ENCODE results near the gene ULK4. TPM values are rescaled to one million over a fixed set of nuclear protein-coding genes. Genes with fewer than 3 reads are reported as not detected.

Gene ULK4
- total RNA-seq, 1 experiment from 2014 or later, result 6.3 TPM

- TF ChIP-seq RAD21 (IDR thresholded peaks at IDR 0.05; ENCODE audit: low read depth) (no peak), EZH2 (IDR thresholded peaks at IDR 0.05) (no peak), CEBPB (IDR thresholded peaks at IDR 0.05; ENCODE audit: low read depth) (no peak), CBX3 (IDR thresholded peaks at IDR 0.05; ENCODE audit: low read depth) (no peak), REST (IDR thresholded peaks at IDR 0.05; ENCODE audit: low read depth) (no peak), EZH2phosphoT487 (IDR thresholded peaks at IDR 0.05; ENCODE audit: borderline replicate concordance) (no peak), POLR2AphosphoS5 (IDR thresholded peaks at IDR 0.05; ENCODE audit: low read depth, low read length) (no peak), ZNF274 (IDR thresholded peaks at IDR 0.05; ENCODE audit: low read depth, low read length) (no peak), YY1 (IDR thresholded peaks at IDR 0.05; ENCODE audit: extremely low read depth, insufficient replicate concordance, low read depth, low read length) (no peak), TCF7L2 (IDR thresholded peaks at IDR 0.05; ENCODE audit: borderline replicate concordance, extremely low read depth, insufficient read depth, insufficient read length) (no peak), JUND (IDR thresholded peaks at IDR 0.05) (no peak)
- no peaks in the 10 kb centered on the region for H3K79me2 ChIP-seq (ENCODE audit: insufficient read depth, low read length)
- POLR2A ChIA-PET, result no interaction called here
- no peak for ATAC-seq
- RAD21 ChIA-PET (ENCODE audit: low non-redundant PET in 1 of 2, low total read pairs in 2 of 2, uncharacterized antibody in 2 of 2, unreplicated experiment in 2 of 2), result interaction anchor here in 1 of 2 experiments (0.6 kb wide), 1 partner anchor 332 kb away, joined by 12 read pairs; no protein-coding TSS in a partner anchor
- H3K4me2 ChIP-seq (ENCODE audit: low read length), result no peak overlapping the region
- no peak overlapping the region for H3K27ac ChIP-seq (ENCODE audit: low read depth, low read length)
- no peaks in the 10 kb centered on the region for H3K27me3 ChIP-seq (ENCODE audit: insufficient read depth, low read length)
- no peak overlapping the region for H2AFZ ChIP-seq (ENCODE audit: low read depth, low read length, poor library complexity, severe bottlenecking)
- intact Hi-C loops (cut with micrococcal nuclease), result no loop called here
- no peaks in the 10 kb centered on the region for H4K20me1 ChIP-seq (ENCODE audit: insufficient read depth)
- no peak overlapping the region for H3K9ac ChIP-seq (ENCODE audit: low read length)
- no peaks in the 10 kb centered on the region; a peak in 1 of 4 replicates for H3K4me1 ChIP-seq (ENCODE audit: control insufficient read depth in 1 of 2, insufficient read depth in 2 of 2, low read length in 2 of 2)
- no peaks in the 10 kb centered on the region for H3K36me3 ChIP-seq (ENCODE audit: control insufficient read depth in 1 of 2, insufficient read depth in 2 of 2, low read length in 2 of 2)
- no peak for DNase-seq (ENCODE audit: low read depth, low spot score)
- H3K4me3 ChIP-seq (replicated peaks in 1 of 2; ENCODE audit: low read depth in 1 of 2, low read length in 2 of 2), result no peak overlapping the region
- no TSS peak for BruUV-seq (replicated peaks)
- H3K9me3 ChIP-seq (ENCODE audit: control insufficient read depth in 1 of 2, insufficient read depth in 1 of 2, low read depth in 1 of 2, low read length in 2 of 2), result no peaks in the 10 kb centered on the region
- no peaks in the 10 kb centered on the region for H3K9me2 ChIP-seq (ENCODE audit: insufficient read depth)
- CTCF ChIA-PET, result no interaction called here
Measured at GRCh38 chr3:41502481-41502880, 459.4 kb downstream of the ULK4 start.
